Measurements from ENCODE around the gene CDH4. TPM values are rescaled to one million over a fixed set of nuclear protein-coding genes. Genes with fewer than 3 reads are reported as not detected.

Gene CDH4
- total and polyA plus RNA-seq, 2 of the 8 experiments (the other 6 are each of a cell fraction or from before 2014, with no cell fraction given): 4.3 to 7.9 TPM

DNA sequence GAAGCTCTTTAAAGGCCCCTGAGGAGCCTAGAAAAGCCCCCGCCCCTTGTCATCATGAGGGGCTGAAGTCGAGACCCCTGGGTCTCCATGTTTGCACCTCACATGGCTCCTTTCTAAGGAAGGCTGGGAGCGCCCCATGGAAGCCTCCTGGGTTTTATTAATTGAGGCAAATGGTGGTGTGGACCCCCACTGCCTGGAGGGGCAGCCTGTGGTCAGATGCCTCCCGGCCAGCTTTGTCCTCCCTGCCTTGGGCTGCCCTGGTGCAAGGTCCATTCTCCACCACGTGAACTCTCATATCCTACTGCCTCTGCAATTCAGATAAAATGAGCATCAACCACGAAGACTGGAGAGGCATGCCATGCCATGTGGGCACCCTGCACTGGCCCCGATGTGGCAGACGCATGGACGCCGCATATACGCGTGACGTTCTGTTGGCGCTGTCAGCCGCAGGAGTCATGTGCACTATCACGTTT is 518.1 kb downstream of the CDH4 start:
- Histone ChIP-seq H3K27ac (ENCODE audit: low read depth, low read length) (no peak overlapping the region), H3K79me2 (ENCODE audit: control insufficient read depth in 1 of 2, insufficient read depth in 2 of 2, low read length in 2 of 2) (no peaks in the 10 kb centered on the region), H2AFZ (ENCODE audit: low read length) (no peak overlapping the region), H3K23ac (ENCODE audit: insufficient read length) (no peak overlapping the region), H3K36me3 (ENCODE audit: control insufficient read depth in 2 of 4, insufficient read depth in 4 of 4, low read length in 3 of 4) (no peaks in the 10 kb centered on the region), H4K20me1 (replicated peaks in 1 of 2; ENCODE audit: control insufficient read depth in 1 of 2, insufficient read depth in 2 of 2, low read length in 2 of 2) (no peaks in the 10 kb centered on the region), H2BK120ac (replicated peaks; ENCODE audit: low read depth, low read length) (no peak overlapping the region), H3K79me1 (ENCODE audit: low read depth, low read length) (no peaks in the 10 kb centered on the region), H3K27me3 (replicated peaks in 1 of 4; ENCODE audit: control insufficient read depth in 3 of 4, extremely low read depth in 1 of 4, insufficient read depth in 3 of 4, low read length in 3 of 4) (no peaks in the 10 kb centered on the region), H2BK15ac (ENCODE audit: low read length) (no peak overlapping the region), H3K14ac (ENCODE audit: insufficient read length) (no peak overlapping the region), H3K23me2 (ENCODE audit: low read depth, low read length) (no peaks in the 10 kb centered on the region), H2BK5ac (ENCODE audit: low read depth, low read length) (no peak overlapping the region), H3K4ac (replicated peaks; ENCODE audit: insufficient read length, low read depth, low read length) (no peak overlapping the region), H3K9ac (replicated peaks in 1 of 4; ENCODE audit: extremely low read depth in 1 of 4, low read depth in 3 of 4, low read length in 3 of 4) (no peak overlapping the region), H2BK12ac (ENCODE audit: low read depth, low read length) (no peak overlapping the region), H3K4me3 (ENCODE audit: extremely low read depth in 1 of 4, insufficient read depth in 2 of 4, low read depth in 3 of 4, low read length in 4 of 4) (no peak overlapping the region), H4K8ac (ENCODE audit: extremely low read depth, insufficient read depth, low read length) (no peak overlapping the region), H2BK20ac (ENCODE audit: low read length) (no peak overlapping the region), H3K18ac (ENCODE audit: extremely low read depth, low read length) (no peak overlapping the region), H3K56ac (replicated peaks; ENCODE audit: insufficient read length, low read depth, low read length) (no peak overlapping the region), H3K4me2 (ENCODE audit: insufficient read depth in 1 of 2, low read depth in 2 of 2, low read length in 2 of 2) (no peak overlapping the region), H2AK5ac (ENCODE audit: low read depth, low read length) (no peak overlapping the region), H4K91ac (replicated peaks; ENCODE audit: insufficient read length, low read length) (no peak overlapping the region), H3K9me3 (ENCODE audit: insufficient read depth in 2 of 2, low read depth in 1 of 2, low read length in 1 of 2) (no peaks in the 10 kb centered on the region), H4K5ac (ENCODE audit: insufficient read length, low read depth, low read length) (no peak overlapping the region), H3K4me1 (replicated peaks in 1 of 4; ENCODE audit: control insufficient read depth in 3 of 4, insufficient read depth in 4 of 4, low read length in 3 of 4) (peaks cover 0 to 3% (median 0%) of the 10 kb centered on the region in 4 experiments; a peak in 1 of 7 replicates)
- POLR2A ChIA-PET (ENCODE audit: partially characterized antibody): no interaction called here
- CTCF ChIA-PET (ENCODE audit: partially characterized antibody): interaction anchor here (0.9 kb wide), 1 partner anchor 19 kb away, joined by 4 read pairs; no protein-coding TSS in a partner anchor
- DNase-seq (ENCODE audit: low read depth in 1 of 2, low spot score in 2 of 2): no peak
- TF ChIP-seq, protein P1, sequence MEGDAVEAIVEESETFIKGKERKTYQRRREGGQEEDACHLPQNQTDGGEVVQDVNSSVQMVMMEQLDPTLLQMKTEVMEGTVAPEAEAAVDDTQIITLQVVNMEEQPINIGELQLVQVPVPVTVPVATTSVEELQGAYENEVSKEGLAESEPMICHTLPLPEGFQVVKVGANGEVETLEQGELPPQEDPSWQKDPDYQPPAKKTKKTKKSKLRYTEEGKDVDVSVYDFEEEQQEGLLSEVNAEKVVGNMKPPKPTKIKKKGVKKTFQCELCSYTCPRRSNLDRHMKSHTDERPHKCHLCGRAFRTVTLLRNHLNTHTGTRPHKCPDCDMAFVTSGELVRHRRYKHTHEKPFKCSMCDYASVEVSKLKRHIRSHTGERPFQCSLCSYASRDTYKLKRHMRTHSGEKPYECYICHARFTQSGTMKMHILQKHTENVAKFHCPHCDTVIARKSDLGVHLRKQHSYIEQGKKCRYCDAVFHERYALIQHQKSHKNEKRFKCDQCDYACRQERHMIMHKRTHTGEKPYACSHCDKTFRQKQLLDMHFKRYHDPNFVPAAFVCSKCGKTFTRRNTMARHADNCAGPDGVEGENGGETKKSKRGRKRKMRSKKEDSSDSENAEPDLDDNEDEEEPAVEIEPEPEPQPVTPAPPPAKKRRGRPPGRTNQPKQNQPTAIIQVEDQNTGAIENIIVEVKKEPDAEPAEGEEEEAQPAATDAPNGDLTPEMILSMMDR (IDR thresholded peaks at IDR 0.05; ENCODE audit: control extremely low read depth in 1 of 3, insufficient read depth in 1 of 3, low read depth in 1 of 3, low read length in 3 of 3): no peak
- TF ChIP-seq, protein P2, sequence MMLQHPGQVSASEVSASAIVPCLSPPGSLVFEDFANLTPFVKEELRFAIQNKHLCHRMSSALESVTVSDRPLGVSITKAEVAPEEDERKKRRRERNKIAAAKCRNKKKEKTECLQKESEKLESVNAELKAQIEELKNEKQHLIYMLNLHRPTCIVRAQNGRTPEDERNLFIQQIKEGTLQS (IDR thresholded peaks at IDR 0.05; ENCODE audit: insufficient read depth, low read depth, low read length): no peak
- TF ChIP-seq CHD2 (IDR thresholded peaks at IDR 0.05; ENCODE audit: low read length) (no peak), ASH2L (IDR thresholded peaks at IDR 0.05; ENCODE audit: low read length) (no peak), HDAC6 (IDR thresholded peaks at IDR 0.05; ENCODE audit: low read depth, low read length) (no peak), JUND (IDR thresholded peaks at IDR 0.05; ENCODE audit: low read length) (no peak), PHF8 (conservative IDR thresholded peaks at IDR 0.05; ENCODE audit: low read depth, low read length) (no peak), SP2 (IDR thresholded peaks at IDR 0.05; ENCODE audit: low read length) (no peak)
- 89% methylated on average over 16 of the region's 16 CpGs; no CpG with 5 or more reads in 1 of the 2 experiments for WGBS, 2 experiments (ENCODE audit: extremely low coverage in 1 of 2, insufficient coverage in 1 of 2, insufficient read length in 1 of 2, insufficient replicate concordance in 2 of 2, low coverage in 1 of 2, low lambda C conversion rate in 2 of 2, missing lambda C conversion rate in 1 of 2)
- no peak for FAIRE-seq

Measured in H1 (cell line).